B cell (primary cell): ENCODE measurements around the gene LILRB1. TPM values are rescaled to one million over a fixed set of nuclear protein-coding genes. Genes with fewer than 3 reads are reported as not detected.

Experiments
- ATAC-seq: fragments of 200-7000 bp; cut with Tn5 transposase; one replicate; pipeline ENCODE4 v1.10.0; 2021; ENCODE audit warnings: low read depth, mild to moderate bottlenecking, moderate number of reproducible peaks, moderate library complexity
- CTCF ChIA-PET: fragments of 350-600 bp; sonication (Branson Sonifier 250); formaldehyde crosslinking; loops from one replicate; lab custom pipeline; 2021; ENCODE audit warnings: antibody characterized with exemption, inconsistent platforms; lab: Charles Lee
- POLR2A ChIA-PET: fragments of 350-600 bp; sonication (Branson Sonifier 250); formaldehyde crosslinking; loops from one replicate; lab custom pipeline; 2021; ENCODE audit warnings: antibody characterized with exemption; lab: Charles Lee
- DNase-seq: peaks from one replicate; pipeline ENCODE4 v3.0.0; 2013
- H2AFZ ChIP-seq: 2 replicates; pipeline ENCODE4 v1.6.1; 2012; ENCODE audit warnings: mild to moderate bottlenecking, low read depth, low read length; ENCODE audit not compliant: insufficient read depth, poor library complexity, severe bottlenecking
- H3K27ac ChIP-seq, 2 donors: 1 replicate in 1 of 2; 2 replicates in 1 of 2; pipeline ENCODE4 v1.5.1; 2012 to 2013; ENCODE audit warnings: low read length in 2 of 2, mild to moderate bottlenecking in 2 of 2, moderate library complexity in 1 of 2
- H3K27me3 ChIP-seq, 4 experiments: fragments of 200-600 bp in 1 of 4; sonication (generic) in 1 of 4; replicated peaks in 1 of 4; 1 replicate in 2 of 4; 2 replicates in 2 of 4; pipeline versions ENCODE4 v1.6.1 to v1.7.0; 2013 to 2016; ENCODE audit warnings: low read length in 3 of 4, mild to moderate bottlenecking in 2 of 4, mixed read lengths in 1 of 4, moderate library complexity in 1 of 4; ENCODE audit not compliant: insufficient read depth in 4 of 4, control insufficient read depth in 3 of 4; ENCODE audit errors: control extremely low read depth in 1 of 4
- H3K36me3 ChIP-seq, 2 experiments: replicated peaks in 1 of 2; 1 replicate in 1 of 2; 2 replicates in 1 of 2; pipeline versions ENCODE4 v1.6.1 to v1.7.1; 2013; ENCODE audit warnings: low read length in 1 of 2; ENCODE audit not compliant: insufficient read depth in 2 of 2, control insufficient read depth in 1 of 2; ENCODE audit errors: control extremely low read depth in 1 of 2, extremely low read depth in 1 of 2
- H3K4me1 ChIP-seq, 2 donors: fragments of 200-600 bp in 1 of 2; sonication (generic) in 1 of 2; 1 replicate in 1 of 2; 2 replicates in 1 of 2; pipeline versions ENCODE4 v1.5.1 to v1.6.1; 2013 to 2017; ENCODE audit warnings: low read length in 2 of 2; ENCODE audit not compliant: control insufficient read depth in 2 of 2, insufficient read depth in 2 of 2
- H3K4me2 ChIP-seq: replicated peaks from 2 replicates; pipeline ENCODE3; 2012; ENCODE audit warnings: mild to moderate bottlenecking, low read depth, low read length; ENCODE audit not compliant: poor library complexity, severe bottlenecking
- H3K4me3 ChIP-seq, 5 experiments: fragments of 200-600 bp in 1 of 5; sonication (generic) in 1 of 5; 1 replicate in 3 of 5; 2 replicates in 2 of 5; pipeline versions ENCODE4 v1.5.1 to v1.7.0; 2011 to 2016; ENCODE audit warnings: low read length in 4 of 5, mild to moderate bottlenecking in 4 of 5, low read depth in 2 of 5, control low read depth in 1 of 5, moderate library complexity in 1 of 5; ENCODE audit not compliant: insufficient read depth in 1 of 5; ENCODE audit errors: control extremely low read depth in 1 of 5, extremely low read depth in 1 of 5
- H3K79me2 ChIP-seq: fragments of 200-600 bp; sonication (generic); one replicate; pipeline ENCODE4 v1.6.0; 2016; ENCODE audit warnings: low read length; ENCODE audit not compliant: control insufficient read depth, insufficient read depth
- H3K9ac ChIP-seq: fragments of 200-600 bp; sonication (generic); 2 replicates; pipeline ENCODE4 v1.6.1; 2017; ENCODE audit warnings: mild to moderate bottlenecking, low read length, moderate library complexity
- H3K9me3 ChIP-seq, 3 donors: one replicate each; pipeline versions ENCODE4 v1.6.1 to v1.7.1; 2013; ENCODE audit warnings: low read length in 2 of 3; ENCODE audit not compliant: control insufficient read depth in 2 of 3, insufficient read depth in 1 of 3; ENCODE audit errors: control extremely low read depth in 1 of 3
- H4K20me1 ChIP-seq: 2 replicates; pipeline ENCODE4 v1.6.0; 2012; ENCODE audit warnings: mild to moderate bottlenecking, low read length; ENCODE audit not compliant: insufficient read depth, control insufficient read depth, poor library complexity, severe bottlenecking
- H3K27ac Mint-ChIP-seq: one replicate; pipeline ENCODE4 v1.8.0; 2021; ENCODE audit warnings: mixed read lengths
- H3K27me3 Mint-ChIP-seq: one replicate; pipeline ENCODE4 v1.8.0; 2021; ENCODE audit warnings: mixed read lengths
- H3K4me1 Mint-ChIP-seq: one replicate; pipeline ENCODE4 v1.8.0; 2021; ENCODE audit warnings: mixed read lengths
- H3K4me3 Mint-ChIP-seq: one replicate; pipeline ENCODE4 v1.8.0; 2021; ENCODE audit warnings: mixed read lengths
- H3K9me3 Mint-ChIP-seq: one replicate; pipeline ENCODE4 v1.8.0; 2022; ENCODE audit warnings: mixed read lengths; ENCODE audit not compliant: insufficient read depth
- EZH2 ChIP-seq: IDR thresholded peaks from 2 replicates; pipeline ENCODE4 v1.6.1; 2012; ENCODE audit warnings: borderline replicate concordance, low read depth, mild to moderate bottlenecking, moderate library complexity, low read length; ENCODE audit not compliant: insufficient read depth, poor library complexity, severe bottlenecking
- WGBS: methylation state at CpG from one replicate; pipeline ENCODE4 v1.1.5; 2013; ENCODE audit warnings: missing lambda C conversion rate; ENCODE audit not compliant: insufficient coverage; 5-methylcytosine and 5-hydroxymethylcytosine counted together
- intact Hi-C: fragments of 100-400 bp; cut with micrococcal nuclease; formaldehyde crosslinking; loops from one replicate; pipeline ENCODE4 v1.10.0; 2022
- polyA plus RNA-seq: library from polyadenylated mRNA; depleted of rRNA; stranded (reverse); fragments of >200 nt; gene quantifications from 2 replicates; pipeline ENCODE4 v1.2.3, GENCODE V29; 2012
- total RNA-seq, 2 donors: library from RNA; stranded (reverse); fragments of 120-200 nt in 1 of 2; gene quantifications; 1 replicate in 1 of 2; 2 replicates in 1 of 2; pipeline versions ENCODE4 v1.2.3 to v1.2.4, GENCODE V29; 2013 to 2022
- TF ChIP-seq, protein P1 (sequence below): fragments of 200-600 bp; IDR thresholded peaks from one replicate; pipeline ENCODE4 v1.8.0; 2022; ENCODE audit warnings: antibody characterized with exemption, mild to moderate bottlenecking

The LILRB1 gene
- total and polyA plus RNA-seq, 2 donors (not counting 1 experiment from before 2014, with no cell fraction given), result 138 to 170 TPM

DNA sequence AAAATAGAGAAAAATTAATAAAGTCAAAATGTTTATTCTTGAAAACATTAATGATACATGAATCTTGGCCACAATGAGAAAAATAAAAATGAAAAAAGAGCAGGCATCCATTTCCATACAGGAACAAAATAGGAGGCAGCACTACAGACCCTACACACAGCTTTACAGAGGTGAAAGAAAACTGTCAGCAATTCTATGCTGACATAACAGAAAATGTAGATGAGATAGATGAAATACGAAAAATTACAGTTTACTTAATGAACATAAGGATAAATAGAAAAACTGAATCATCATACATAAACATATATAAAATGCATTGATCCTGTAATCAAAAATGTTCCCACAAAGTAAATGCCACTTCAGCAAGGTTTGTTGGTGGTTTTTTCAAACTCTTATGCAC lies 38.1 kb downstream of the LILRB1 start:
- Histone ChIP-seq H2AFZ (no peak overlapping the region), H3K4me3 (no peak overlapping the region), H3K4me1 (peaks cover 0 to 7% of the 10 kb centered on the region in 2 donors), H3K27ac (no peak overlapping the region), H3K9ac (no peak overlapping the region), H3K36me3 (no peaks in the 10 kb centered on the region), H4K20me1 (no peaks in the 10 kb centered on the region), H3K9me3 (peaks cover 0 to 18% (median 12%) of the 10 kb centered on the region in 3 donors), H3K79me2 (no peaks in the 10 kb centered on the region), H3K4me2 (no peak overlapping the region), H3K27me3 (peaks cover 0 to 21% (median 0%) of the 10 kb centered on the region in 4 experiments)
- no peak overlapping the region for H3K27ac Mint-ChIP-seq
- H3K27me3 Mint-ChIP-seq, result peaks cover 15% of the 10 kb centered on the region
- H3K9me3 Mint-ChIP-seq, result peaks cover 15% of the 10 kb centered on the region
- H3K4me3 Mint-ChIP-seq, result no peak overlapping the region
- WGBS, result no CpG with 5 or more reads among the region's 1 CpG
- ATAC-seq, result no peak
- no peak for DNase-seq
- CTCF ChIA-PET, result interaction anchor here (1.5 to 7.7 kb wide), 2 partner anchors 15 to 187 kb away, joined by 5 to 97 read pairs; no protein-coding TSS in a partner anchor
- POLR2A ChIA-PET, result no interaction called here
- TF ChIP-seq, protein P1, sequence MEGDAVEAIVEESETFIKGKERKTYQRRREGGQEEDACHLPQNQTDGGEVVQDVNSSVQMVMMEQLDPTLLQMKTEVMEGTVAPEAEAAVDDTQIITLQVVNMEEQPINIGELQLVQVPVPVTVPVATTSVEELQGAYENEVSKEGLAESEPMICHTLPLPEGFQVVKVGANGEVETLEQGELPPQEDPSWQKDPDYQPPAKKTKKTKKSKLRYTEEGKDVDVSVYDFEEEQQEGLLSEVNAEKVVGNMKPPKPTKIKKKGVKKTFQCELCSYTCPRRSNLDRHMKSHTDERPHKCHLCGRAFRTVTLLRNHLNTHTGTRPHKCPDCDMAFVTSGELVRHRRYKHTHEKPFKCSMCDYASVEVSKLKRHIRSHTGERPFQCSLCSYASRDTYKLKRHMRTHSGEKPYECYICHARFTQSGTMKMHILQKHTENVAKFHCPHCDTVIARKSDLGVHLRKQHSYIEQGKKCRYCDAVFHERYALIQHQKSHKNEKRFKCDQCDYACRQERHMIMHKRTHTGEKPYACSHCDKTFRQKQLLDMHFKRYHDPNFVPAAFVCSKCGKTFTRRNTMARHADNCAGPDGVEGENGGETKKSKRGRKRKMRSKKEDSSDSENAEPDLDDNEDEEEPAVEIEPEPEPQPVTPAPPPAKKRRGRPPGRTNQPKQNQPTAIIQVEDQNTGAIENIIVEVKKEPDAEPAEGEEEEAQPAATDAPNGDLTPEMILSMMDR, result no peak
- no peak for TF ChIP-seq EZH2
- intact Hi-C loops, result no loop called here
- no peaks in the 10 kb centered on the region for H3K4me1 Mint-ChIP-seq

GRCh38 chr19:54670576-54671357 lies 40.5 kb downstream of the LILRB1 start:
- Histone ChIP-seq H4K20me1 (no peaks in the 10 kb centered on the region), H3K27me3 (peaks cover 0 to 14% (median 0%) of the 10 kb centered on the region in 4 experiments), H3K9me3 (peaks cover 0 to 18% (median 12%) of the 10 kb centered on the region in 3 donors), H3K4me2 (no peak overlapping the region), H3K4me1 (no peaks in the 10 kb centered on the region), H2AFZ (no peak overlapping the region), H3K36me3 (no peaks in the 10 kb centered on the region), H3K4me3 (no peak overlapping the region), H3K27ac (no peak overlapping the region), H3K79me2 (no peaks in the 10 kb centered on the region), H3K9ac (no peak overlapping the region)
- ChIA-PET POLR2A (no interaction called here), CTCF (interaction anchor here (0.6 to 13.0 kb wide), 4 partner anchors 17 to 190 kb away, joined by 4 to 246 read pairs (median 52); no protein-coding TSS in a partner anchor)
- no peak for ATAC-seq
- TF ChIP-seq, protein P1, result no peak
- TF ChIP-seq EZH2, result no peak
- H3K9me3 Mint-ChIP-seq, result peaks cover 15% of the 10 kb centered on the region
- no peak overlapping the region for H3K27ac Mint-ChIP-seq
- intact Hi-C loops, result no loop called here
- peaks cover 15% of the 10 kb centered on the region for H3K27me3 Mint-ChIP-seq
- H3K4me3 Mint-ChIP-seq, result no peak overlapping the region
- 40% methylated on average over 2 of the region's 3 CpGs for WGBS
- no peaks in the 10 kb centered on the region for H3K4me1 Mint-ChIP-seq
- DNase-seq, result no peak
